GM19328 (cell line): ENCODE measurements around the gene PCDHGA1.
"Not testable (repeated sequence)": the region's sequence is repeated elsewhere in the genome, so short reads cannot be mapped to it uniquely, and the experiment has no call there.

Experiments
- ATAC-seq: cut with Tn5 transposase; IDR thresholded peaks from one replicate; pipeline ENCODE4 v1.9.1; 2021; ENCODE audit warnings: mild to moderate bottlenecking, moderate library complexity; ENCODE audit not compliant: unreplicated experiment

Gene PCDHGA1

DNA sequence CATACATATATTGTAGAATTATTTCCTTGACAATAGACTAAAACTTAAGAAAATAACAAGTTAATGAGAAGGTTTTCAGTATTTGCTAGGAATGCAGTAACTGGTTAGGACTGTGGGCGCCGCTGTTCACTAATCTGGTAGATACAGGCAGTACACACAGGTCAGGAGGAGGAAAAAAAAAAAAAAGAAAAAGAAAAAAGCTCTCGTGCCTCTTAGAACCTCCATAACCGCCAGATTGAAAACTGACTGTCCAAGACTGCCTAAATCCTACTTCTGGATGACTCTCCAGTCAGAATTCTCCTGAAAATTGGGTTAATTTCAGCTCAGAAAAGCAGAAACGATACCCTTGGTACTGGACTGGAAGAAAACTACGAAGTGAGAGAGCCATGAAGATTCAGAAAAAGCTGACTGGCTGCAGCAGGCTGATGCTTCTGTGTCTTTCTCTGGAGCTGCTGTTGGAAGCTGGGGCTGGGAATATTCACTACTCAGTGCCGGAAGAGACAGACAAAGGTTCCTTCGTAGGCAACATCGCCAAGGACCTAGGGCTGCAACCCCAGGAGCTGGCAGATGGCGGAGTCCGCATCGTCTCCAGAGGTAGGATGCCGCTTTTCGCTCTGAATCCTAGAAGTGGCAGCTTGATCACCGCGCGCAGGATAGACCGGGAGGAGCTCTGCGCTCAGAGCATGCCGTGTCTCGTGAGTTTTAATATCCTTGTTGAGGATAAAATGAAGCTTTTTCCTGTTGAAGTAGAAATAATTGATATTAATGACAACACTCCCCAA, at the start of gene PCDHGA1:
TSS of gene PCDHGA1 (plus strand) at position 216 of the 782 bp plus-strand sequence.
- ATAC-seq: no peak

DNA sequence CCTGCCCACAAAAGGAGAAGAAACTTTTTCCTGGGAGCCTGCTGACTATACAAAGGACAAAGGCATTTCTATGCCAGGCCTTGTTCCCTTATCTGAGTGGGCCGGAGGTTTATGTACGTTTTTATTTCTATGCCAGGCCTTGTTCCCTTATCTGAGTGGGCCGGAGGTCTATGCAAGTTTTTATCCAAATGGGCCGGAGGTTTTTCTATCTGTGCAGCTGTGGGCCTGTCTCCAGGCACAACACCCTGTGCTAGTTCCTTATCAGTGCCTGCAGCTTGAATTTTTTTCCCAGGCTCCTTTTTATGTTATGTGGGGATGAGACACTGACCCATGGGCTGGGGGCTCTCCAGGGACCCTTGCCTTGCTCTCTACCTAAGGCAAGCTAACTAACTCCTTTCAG, 31.9 kb upstream of the PCDHGA1 start:
- no peak for ATAC-seq

DNA sequence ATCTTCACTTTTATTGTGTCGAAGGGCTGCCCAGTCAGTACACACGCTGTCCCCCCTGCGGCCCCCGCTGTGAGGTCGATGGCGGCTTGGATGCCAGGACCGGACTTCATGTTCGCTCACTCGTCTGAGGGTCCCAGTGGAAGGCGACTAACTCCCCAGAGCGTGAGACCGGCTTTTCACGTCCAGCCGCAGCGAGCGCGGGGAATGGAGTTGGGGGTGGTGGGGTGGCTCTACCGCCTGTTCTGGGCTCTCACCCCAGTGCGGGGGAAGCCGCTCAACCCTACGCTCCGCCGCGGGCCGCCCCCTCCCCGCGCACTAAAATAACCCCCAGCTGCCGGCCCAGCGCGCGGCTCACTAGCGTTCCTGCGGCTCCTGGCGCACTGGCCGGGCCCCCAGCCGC, 26.6 kb upstream of the PCDHGA1 start, which contains the start of gene SLC25A2:
TSS of gene SLC25A2 (minus strand) at position 294 of the 400 bp plus-strand sequence. CDS start at position 110, 184 bp downstream.
- ATAC-seq: no peak

DNA sequence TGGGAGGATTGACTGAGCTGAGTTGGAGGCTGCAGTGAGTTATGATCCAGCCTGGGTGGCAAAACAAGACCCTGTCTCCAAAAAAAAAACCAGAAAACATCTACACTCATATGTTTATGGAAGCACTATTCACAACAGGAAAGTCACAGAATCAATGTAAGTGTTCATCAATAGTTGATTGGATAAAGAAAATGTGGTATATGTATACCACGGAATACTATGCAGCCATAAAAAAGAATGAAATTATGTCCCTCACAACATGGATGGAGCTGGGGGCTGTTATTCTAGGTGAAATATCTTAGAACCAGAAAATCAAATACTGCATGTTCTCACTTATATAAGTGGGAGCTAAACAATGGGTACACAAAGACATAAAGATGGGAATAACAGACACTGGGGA, 23.7 kb upstream of the PCDHGA1 start:
- ATAC-seq: no peak

DNA sequence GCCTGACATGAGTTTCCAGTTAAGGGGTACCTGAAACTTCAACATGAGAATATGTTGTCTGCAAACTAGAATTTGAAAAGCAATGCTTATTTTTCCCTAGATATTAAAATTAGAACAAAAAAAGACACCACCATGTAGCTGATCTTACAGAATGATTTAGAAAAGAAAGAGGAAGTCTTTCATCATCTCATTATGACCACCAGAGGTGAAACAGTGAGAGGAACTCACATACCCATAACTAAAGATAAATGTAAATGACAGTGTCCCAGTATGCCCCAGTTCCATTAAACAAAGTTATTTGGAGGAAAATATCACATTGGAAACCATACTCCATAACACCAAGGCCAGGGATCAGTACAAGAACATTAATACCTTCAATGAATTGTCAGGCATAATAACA, 16.6 kb upstream of the PCDHGA1 start:
- no peak for ATAC-seq

DNA sequence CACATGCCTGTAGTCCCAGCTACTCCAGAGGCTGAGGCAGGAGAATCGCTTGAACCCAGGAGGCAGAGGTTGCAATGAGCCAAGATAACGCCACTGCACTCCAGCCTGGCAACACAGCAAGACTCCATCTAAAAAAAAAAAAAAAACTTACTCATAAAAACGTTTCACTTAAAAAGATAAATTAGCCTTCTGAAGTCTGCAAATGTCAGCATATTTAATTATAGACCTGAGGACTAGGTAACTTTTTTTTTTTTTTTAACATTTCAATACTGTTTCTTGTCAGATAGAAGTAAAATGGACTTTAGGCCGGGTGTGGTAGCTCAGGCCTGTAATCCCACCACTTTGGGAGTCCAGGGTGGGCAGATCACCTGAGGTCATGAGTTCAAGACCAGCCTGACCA, 13.4 kb upstream of the PCDHGA1 start:
- not testable (repeated sequence) for ATAC-seq

DNA sequence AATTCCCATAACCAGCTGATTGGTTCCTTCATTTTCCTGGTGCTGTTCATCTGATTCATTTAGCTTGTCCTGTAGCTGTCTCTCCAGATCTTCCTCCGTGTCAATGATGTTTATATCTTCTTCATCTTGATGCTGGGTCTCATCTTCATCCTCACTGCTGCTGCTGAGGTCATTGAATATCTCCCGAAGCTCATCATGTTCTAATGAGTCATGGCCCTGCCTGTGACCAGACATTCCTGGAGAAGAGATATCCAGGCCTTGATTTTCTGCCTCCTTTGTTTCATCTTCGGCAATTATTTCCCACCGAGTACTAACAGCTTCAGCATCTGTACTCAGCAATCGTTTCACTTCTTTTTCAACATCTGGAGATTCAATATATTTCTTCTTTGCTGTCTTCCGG, 11.1 kb upstream of the PCDHGA1 start:
- ATAC-seq: no peak

DNA sequence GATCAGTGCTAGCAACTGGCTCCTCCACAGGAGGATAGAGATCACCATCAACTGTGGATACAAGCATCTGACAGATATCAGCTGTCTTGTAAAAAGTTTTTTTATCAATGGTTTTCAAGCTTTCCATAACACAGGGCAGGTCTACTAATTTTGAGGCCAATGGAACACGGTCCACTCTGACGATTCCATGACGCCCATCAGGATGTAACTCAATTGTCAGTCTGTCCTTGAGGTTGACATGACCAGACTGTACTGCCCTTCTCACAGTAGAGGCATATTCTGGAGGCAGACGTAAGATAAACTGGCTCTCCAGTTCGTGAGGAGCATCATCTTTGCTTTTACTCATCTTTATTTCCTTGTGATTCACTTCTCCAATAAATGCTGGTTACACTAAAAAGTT, 10.6 kb upstream of the PCDHGA1 start:
- no peak for ATAC-seq

DNA sequence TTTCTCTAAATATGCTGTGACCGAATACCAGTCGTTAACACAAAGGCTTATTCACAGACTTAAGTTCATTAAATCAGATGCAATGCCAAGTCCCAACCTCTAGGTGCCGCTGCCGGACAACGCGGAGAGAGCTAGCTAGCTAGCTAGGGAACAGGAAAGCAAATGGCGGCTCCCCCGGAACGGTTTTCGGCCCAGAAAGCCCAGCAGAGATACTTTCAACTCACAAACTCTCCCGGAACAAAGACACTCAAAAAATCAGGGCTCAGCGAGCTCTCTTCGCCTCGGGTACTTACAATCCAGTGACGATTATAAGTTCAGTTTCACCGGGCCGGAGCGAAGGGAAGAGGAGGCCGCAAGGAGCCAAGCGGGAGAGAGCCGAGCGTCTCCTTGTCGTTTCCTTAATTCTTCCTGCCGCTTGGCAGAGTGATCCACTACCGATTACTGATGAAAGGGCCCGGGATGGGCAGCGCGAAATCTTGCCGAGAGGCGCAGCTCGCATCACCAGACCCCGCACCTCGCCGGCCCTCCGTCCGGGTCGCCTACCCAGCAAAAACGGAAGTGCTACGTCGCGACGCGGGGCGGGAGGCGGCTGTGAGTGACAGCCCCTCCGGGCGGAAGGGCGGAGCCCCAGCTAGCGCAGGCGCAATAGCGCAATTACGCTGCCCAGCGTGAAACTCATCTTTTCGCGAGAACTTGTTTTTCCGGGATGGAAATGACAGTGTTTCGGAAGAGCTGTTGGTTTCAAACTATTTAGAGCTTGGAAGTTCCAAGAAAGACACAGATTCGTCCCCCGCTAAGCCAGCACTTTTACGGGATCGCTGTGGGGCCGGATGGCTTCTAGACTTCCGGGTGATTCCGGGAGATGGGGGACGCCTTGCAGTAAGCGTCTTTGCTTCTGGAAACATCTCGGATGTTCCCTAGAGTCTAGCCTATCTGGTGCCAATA, 9.8 kb upstream of the PCDHGA1 start, which contains the start of gene TAF7:
TSS of gene TAF7 (minus strand) at position 560 of the 945 bp plus-strand sequence. CDS start 740 bp downstream, outside the sequence.
- peak; percentile 96 for ATAC-seq

DNA sequence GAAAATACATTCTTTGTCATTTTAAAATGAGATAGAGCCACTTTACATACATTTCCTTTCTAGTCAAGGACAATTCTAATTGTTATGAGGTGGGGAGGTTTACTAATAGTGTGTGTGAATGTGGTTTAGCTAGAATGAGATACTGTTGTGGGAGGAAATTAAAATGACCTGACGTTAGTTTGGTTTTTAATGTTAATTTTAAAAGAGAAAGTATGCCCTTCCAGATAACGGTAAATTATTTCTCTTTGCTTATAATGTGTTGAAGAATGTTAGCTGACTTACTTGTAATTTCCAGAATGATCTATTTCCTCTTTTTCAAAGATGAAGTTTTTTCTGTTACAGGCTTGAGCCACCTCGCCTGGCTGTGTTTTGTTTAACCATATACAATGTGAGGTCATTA, 8.1 kb upstream of the PCDHGA1 start:
- no peak for ATAC-seq

DNA sequence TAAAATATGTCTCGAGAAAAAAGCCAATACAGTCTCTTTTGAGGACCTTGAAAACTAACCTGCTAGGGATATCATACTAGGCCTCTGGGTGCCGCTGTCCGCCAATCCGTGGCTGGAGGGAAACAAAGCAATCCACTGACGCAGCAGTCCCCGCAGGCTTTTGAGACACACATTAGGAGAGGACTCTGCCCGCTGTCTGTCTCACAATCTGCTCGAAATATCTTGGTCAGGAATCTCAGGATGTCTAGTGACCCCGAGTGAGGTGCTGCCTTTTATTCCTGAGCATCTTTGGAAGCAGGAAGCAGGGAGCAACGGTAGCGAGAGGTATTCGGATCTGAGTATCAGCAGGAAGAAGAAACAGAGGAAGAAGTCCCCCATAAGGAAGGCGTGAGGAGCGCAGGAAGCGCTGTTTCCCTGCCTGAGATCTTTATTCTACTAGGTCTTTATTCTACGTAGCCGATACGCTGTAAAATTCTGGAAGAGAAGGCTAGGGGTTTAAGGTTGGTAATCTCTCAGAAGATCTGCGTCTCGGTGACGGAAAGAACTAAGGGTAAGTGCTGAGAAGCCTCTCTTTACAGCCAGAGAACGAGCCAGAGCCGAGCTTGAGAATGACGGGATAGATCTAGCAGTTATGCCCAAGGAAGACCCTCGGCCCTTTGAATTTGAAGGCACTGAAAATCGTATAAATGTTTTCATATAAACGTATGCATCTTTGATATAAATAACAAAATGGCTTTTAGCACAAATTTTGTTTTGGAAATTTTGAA, 4.0 kb upstream of the PCDHGA1 start:
- ATAC-seq: peak; percentile 84

DNA sequence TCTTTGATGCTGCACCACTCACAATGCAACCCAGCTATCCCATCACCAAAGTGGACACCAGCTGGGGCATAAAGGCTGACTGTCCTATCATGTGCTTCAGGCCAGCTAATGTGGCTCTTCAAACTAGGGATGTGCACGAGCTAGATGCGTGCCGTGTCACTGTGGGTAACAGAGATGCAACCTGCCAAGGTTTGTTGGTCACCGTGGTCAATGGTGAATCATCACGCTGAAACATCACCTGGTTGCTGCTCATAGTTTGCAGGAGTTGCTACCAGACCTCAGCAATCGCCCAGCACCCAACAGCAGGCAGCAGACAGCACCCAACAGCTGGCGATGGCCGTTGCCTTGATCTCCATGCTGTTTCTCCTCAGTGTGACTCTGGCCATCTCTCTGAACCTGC, 2.1 kb upstream of the PCDHGA1 start:
- no peak for ATAC-seq

DNA sequence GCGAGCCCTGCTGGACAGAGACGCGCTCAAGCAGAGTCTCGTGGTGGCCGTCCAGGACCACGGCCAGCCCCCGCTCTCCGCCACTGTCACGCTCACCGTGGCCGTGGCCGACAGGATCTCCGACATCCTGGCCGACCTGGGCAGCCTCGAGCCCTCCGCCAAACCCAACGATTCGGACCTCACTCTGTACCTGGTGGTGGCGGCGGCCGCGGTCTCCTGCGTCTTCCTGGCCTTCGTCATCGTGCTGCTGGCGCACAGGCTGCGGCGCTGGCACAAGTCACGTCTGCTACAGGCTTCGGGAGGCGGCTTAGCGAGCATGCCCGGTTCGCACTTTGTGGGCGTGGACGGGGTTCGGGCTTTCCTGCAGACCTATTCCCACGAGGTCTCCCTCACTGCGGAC, 2.3 kb downstream of the PCDHGA1 start:
- not testable (repeated sequence) for ATAC-seq

DNA sequence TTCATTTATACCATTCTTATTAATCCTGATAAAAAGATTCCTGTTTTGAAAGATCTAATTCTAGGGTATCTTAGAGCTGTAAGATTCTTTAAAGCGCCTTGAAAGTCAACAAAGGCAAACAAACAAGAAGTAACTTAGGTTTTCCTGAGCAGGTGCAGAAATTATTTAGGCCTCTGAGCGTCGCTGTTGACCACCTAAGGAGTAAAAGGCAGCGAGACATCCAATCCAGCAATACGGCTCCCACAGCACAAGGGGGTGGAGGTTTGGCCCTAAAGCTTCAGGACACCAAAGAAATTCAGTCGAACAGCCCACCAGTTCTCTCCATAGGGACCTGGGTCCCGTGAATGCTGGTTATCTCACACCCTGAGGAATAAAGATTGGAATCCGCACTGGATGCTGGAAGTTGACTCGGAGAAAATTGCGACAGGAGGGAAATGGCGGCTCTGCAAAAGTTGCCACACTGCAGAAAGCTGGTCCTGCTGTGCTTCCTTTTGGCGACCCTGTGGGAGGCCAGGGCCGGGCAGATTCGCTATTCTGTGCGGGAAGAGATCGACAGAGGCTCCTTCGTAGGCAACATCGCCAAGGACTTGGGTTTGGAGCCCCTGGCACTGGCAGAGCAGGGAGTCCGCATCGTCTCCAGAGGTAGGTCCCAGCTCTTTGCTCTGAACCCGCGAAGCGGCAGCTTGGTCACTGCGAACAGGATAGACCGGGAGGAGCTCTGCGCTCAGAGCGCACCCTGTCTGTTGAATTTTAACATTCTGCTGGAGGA, 8.4 kb downstream of the PCDHGA1 start, which contains the start of gene PCDHGA2:
TSS of gene PCDHGA2 (plus strand) at position 223 of the 769 bp plus-strand sequence.
- no peak for ATAC-seq

DNA sequence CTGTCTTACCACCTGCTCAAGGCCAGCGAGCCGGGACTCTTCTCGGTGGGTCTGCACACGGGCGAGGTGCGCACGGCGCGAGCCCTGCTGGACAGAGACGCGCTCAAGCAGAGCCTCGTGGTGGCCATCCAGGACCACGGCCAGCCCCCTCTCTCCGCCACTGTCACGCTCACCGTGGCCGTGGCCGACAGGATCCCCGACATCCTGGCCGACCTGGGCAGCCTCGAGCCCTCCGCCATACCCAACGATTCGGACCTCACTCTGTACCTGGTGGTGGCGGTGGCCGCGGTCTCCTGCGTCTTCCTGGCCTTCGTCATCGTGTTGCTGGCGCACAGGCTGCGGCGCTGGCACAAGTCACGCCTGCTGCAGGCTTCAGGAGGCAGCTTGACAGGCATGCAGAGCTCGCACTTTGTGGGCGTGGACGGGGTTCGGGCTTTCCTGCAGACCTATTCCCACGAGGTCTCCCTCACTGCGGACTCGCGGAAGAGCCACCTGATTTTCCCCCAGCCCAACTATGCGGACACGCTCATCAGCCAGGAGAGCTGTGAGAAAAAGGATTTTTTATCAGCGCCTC, 10.6 kb downstream of the PCDHGA1 start:
- ATAC-seq: not testable (repeated sequence)

DNA sequence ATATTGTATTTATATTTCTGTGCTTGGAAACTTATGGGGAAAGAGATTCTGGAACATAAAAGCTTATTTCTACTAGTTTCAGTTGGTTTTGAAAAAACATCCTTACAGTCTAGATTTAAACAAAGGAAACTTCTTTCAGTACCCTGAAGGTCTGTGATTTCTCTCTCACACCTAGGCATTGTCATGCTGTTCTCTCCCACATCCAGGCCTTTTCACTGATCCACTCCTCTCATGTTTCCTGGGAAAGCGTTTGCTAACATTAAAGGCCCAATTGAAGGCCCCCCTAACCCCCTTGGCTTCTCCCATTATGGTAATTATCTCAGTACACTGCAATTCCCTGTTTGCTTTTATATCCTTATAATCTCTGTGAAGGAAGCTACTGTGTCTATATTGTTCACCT, 12.5 kb downstream of the PCDHGA1 start:
- no peak for ATAC-seq

DNA sequence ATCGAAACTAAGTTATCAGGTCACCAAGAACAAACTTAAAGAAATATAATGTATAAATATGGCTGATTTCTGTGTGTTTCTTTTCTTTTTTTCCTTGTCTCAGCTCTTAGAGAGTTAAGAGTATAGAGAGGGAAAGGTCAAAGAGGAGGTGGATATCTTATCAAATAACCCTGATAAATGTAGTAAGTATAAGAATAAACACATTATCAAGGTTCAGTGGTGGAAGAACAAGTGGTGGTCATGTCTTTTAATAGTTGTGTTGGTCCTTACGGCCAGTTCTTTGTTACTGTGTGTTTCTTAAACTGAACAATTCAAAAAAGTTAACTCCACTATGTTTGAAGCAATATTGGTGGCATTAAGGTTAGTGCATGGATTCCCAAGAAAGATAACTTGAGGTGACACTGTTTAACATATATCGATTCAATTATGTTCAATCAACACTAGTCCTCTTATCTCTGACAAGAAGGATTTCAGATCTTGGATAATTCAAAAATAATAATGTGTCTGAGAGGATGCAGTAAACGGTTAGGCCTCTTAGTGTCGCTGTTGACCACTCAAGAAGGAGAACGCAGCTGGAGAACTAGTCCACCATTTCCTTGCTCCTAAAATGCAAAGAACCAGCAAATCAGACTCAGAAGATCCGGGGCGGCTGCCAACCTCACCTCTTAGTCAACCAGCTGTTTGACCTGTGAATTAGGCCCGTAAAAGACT, 13.1 kb downstream of the PCDHGA1 start, which contains the start of gene PCDHGA3:
TSS of gene PCDHGA3 (plus strand) at position 588 of the 711 bp plus-strand sequence. CDS start 205 bp downstream, outside the sequence.
- no peak for ATAC-seq

DNA sequence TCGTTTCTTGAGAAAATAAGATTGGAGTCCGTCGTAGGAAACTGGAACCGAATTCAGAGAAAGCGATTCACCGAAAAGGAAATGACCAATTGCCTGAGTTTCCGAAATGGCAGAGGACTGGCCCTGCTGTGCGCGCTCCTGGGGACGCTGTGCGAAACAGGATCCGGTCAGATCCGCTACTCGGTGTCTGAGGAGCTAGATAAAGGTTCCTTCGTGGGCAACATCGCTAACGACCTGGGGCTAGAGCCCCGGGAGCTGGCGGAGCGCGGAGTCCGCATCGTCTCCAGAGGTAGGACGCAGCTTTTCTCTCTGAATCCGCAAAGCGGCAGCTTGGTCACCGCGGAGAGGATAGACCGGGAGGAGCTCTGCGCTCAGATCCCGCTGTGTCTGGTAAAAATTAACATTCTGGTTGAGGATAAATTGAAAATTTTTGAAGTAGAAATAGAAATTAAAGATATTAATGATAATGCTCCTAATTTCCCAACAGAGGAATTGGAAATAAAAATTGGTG, 13.7 kb downstream of the PCDHGA1 start:
- no peak for ATAC-seq

DNA sequence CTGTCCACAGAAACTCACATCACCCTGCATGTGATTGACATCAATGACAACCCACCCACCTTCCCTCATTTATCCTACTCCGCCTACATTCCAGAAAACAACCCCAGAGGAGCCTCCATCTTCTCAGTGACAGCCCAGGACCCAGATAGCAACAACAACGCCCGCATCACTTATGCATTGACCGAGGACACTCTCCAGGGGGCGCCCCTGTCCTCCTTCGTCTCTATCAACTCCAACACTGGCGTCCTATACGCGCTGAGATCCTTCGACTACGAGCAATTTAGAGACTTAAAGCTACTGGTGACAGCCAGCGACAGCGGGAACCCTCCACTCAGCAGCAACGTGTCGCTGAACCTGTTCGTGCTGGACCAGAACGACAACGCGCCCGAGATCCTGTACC, 15.0 kb downstream of the PCDHGA1 start:
- ATAC-seq: no peak
